ENCODE results near the gene TXNRD2. TPM values are rescaled to one million over a fixed set of nuclear protein-coding genes. Genes with fewer than 3 reads are reported as not detected.

Gene TXNRD2
- polyA plus RNA-seq, 1 donor from 2014 or later = 4.1 TPM

GRCh38 chr22:19989725-19990067 is 48.1 kb upstream of the TXNRD2 start:
- H3K9me2 ChIP-seq (ENCODE audit: insufficient read depth, low read length) = no peaks in the 10 kb centered on the region
- no peaks in the 10 kb centered on the region for H3F3A ChIP-seq (ENCODE audit: insufficient read depth, low read length, poor library complexity, severe bottlenecking)
- TF ChIP-seq CTCF (IDR thresholded peaks at IDR 0.05; ENCODE audit: poor library complexity, severe bottlenecking) (no peak), TAF1 (IDR thresholded peaks at IDR 0.05; ENCODE audit: low read depth) (no peak), EP300 (conservative IDR thresholded peaks at IDR 0.05; ENCODE audit: poor library complexity, severe bottlenecking) (no peak), RAD21 (conservative IDR thresholded peaks at IDR 0.05) (no peak), EZH2 (IDR thresholded peaks at IDR 0.05; ENCODE audit: borderline replicate concordance, insufficient read depth, low read length, poor library complexity, severe bottlenecking) (no peak), POLR2AphosphoS5 (IDR thresholded peaks at IDR 0.05) (no peak), MXI1 (conservative IDR thresholded peaks at IDR 0.05; ENCODE audit: poor library complexity, severe bottlenecking) (no peak), REST (IDR thresholded peaks at IDR 0.05; ENCODE audit: borderline replicate concordance) (no peak), SMC3 (conservative IDR thresholded peaks at IDR 0.05; ENCODE audit: poor library complexity) (no peak)
- H3K4me2 ChIP-seq (ENCODE audit: low read length) = no peak overlapping the region
- no peak overlapping the region for H3K9ac ChIP-seq (ENCODE audit: low read length)
- H3K79me2 ChIP-seq (replicated peaks; ENCODE audit: insufficient read depth, low read length) = peaks cover 19% of the 10 kb centered on the region
- no peaks in the 10 kb centered on the region for H4K20me1 ChIP-seq (ENCODE audit: insufficient read depth)
- H2AFZ ChIP-seq (ENCODE audit: low read depth, low read length) = no peak overlapping the region
- H3K4me3 ChIP-seq (ENCODE audit: low read length) = no peak overlapping the region
- H3K27me3 ChIP-seq (ENCODE audit: insufficient read depth, low read depth, low read length) = no peaks in the 10 kb centered on the region
- H3K36me3 ChIP-seq (ENCODE audit: insufficient read depth, low read length) = no peaks in the 10 kb centered on the region
- H3K9me3 ChIP-seq (ENCODE audit: low read length) = no peaks in the 10 kb centered on the region
- H3K27ac ChIP-seq (ENCODE audit: low read length) = no peak overlapping the region

GRCh38 chr22:19988965-19989724 is 47.5 kb upstream of the TXNRD2 start:
- Histone ChIP-seq H2AFZ (ENCODE audit: low read depth, low read length) (no peak overlapping the region), H3K79me2 (replicated peaks; ENCODE audit: insufficient read depth, low read length) (peaks cover 21% of the 10 kb centered on the region), H3K27ac (ENCODE audit: low read length) (no peak overlapping the region), H3K27me3 (ENCODE audit: insufficient read depth, low read depth, low read length) (no peaks in the 10 kb centered on the region), H3K9me2 (ENCODE audit: insufficient read depth, low read length) (no peaks in the 10 kb centered on the region), H3K9ac (ENCODE audit: low read length) (no peak overlapping the region), H3F3A (ENCODE audit: insufficient read depth, low read length, poor library complexity, severe bottlenecking) (no peaks in the 10 kb centered on the region), H3K36me3 (ENCODE audit: insufficient read depth, low read length) (no peaks in the 10 kb centered on the region), H3K4me3 (ENCODE audit: low read length) (no peak overlapping the region), H3K4me2 (ENCODE audit: low read length) (no peak overlapping the region), H3K9me3 (ENCODE audit: low read length) (no peaks in the 10 kb centered on the region), H4K20me1 (ENCODE audit: insufficient read depth) (no peaks in the 10 kb centered on the region)
- no peak for TF ChIP-seq EP300 (conservative IDR thresholded peaks at IDR 0.05; ENCODE audit: poor library complexity, severe bottlenecking)
